ENCODE data around the gene LILRB1.
"Not testable (repeated sequence)": the region's sequence is repeated elsewhere in the genome, so short reads cannot be mapped to it uniquely, and the experiment has no call there.

- not testable (repeated sequence) for TF ChIP-seq CTCF, POLR2A (IDR thresholded peaks at IDR 0.05)
Measured at GRCh38 chr19:54632517-54632916, 2.2 kb downstream of the LILRB1 start.

Measured in uterus (tissue), 2 donors.